ENCODE results near the gene TOR3A.

TOR3A gene

DNA sequence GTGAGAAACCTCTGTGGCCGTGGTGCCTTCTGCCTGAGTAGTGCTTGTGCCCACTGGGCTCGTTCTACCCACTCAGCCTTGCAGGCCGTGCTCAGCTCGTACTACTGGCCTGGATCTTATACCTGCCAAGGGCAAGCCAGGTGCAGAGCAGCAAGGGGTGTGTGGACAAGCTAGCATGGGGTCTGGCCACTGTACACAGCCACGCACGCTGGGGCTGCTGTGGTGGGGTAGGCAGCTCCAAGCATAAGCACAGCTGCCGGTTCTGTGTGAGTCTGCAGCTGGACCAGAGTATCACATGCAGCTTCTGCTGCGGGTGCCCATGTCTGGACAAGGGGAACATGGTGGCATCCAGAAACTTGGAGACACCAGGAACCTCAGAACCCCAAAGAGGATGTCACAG, 39.8 kb upstream of the TOR3A start:
- H3K4me3 ChIP-seq (IDR thresholded peaks at IDR 0.05; ENCODE audit: insufficient read depth, low read depth, low read length) = no peak overlapping the region

GRCh38 chr1:179042700-179043099, 39.2 kb upstream of the TOR3A start:
- peaks cover 7% of the 10 kb centered on the region; the same call in 1 of the 2 replicates for H3K79me2 ChIP-seq (ENCODE audit: insufficient read depth, low read depth)
- H3K4me1 ChIP-seq (ENCODE audit: low read depth, poor library complexity, severe bottlenecking) = peaks cover 16% of the 10 kb centered on the region
- TF ChIP-seq, protein P1, sequence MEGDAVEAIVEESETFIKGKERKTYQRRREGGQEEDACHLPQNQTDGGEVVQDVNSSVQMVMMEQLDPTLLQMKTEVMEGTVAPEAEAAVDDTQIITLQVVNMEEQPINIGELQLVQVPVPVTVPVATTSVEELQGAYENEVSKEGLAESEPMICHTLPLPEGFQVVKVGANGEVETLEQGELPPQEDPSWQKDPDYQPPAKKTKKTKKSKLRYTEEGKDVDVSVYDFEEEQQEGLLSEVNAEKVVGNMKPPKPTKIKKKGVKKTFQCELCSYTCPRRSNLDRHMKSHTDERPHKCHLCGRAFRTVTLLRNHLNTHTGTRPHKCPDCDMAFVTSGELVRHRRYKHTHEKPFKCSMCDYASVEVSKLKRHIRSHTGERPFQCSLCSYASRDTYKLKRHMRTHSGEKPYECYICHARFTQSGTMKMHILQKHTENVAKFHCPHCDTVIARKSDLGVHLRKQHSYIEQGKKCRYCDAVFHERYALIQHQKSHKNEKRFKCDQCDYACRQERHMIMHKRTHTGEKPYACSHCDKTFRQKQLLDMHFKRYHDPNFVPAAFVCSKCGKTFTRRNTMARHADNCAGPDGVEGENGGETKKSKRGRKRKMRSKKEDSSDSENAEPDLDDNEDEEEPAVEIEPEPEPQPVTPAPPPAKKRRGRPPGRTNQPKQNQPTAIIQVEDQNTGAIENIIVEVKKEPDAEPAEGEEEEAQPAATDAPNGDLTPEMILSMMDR (conservative IDR thresholded peaks at IDR 0.05; ENCODE audit: low read depth, low read length) = no peak
- no peak overlapping the region for H2AFZ ChIP-seq (ENCODE audit: low read depth)
- no peaks in the 10 kb centered on the region for H3K36me3 ChIP-seq (ENCODE audit: insufficient read depth)
- no peak overlapping the region for H3K4me2 ChIP-seq
- H3K9ac ChIP-seq = no peak overlapping the region
- no peaks in the 10 kb centered on the region for H4K20me1 ChIP-seq (ENCODE audit: insufficient read depth)
- H3K4me3 ChIP-seq (IDR thresholded peaks at IDR 0.05; ENCODE audit: insufficient read depth, low read depth, low read length) = no peak overlapping the region
- H3K27me3 ChIP-seq (ENCODE audit: insufficient read depth, low read depth) = no peaks in the 10 kb centered on the region
- H3K27ac ChIP-seq = no peak overlapping the region

More for the DNA sequence above, 39.8 kb upstream of the TOR3A start:
- H3K4me2 ChIP-seq = no peak overlapping the region
- TF ChIP-seq, protein P1 (conservative IDR thresholded peaks at IDR 0.05; ENCODE audit: low read depth, low read length) = no peak
- no peaks in the 10 kb centered on the region for H4K20me1 ChIP-seq (ENCODE audit: insufficient read depth)
- H3K27ac ChIP-seq = no peak overlapping the region
- no peak overlapping the region for H3K9ac ChIP-seq
- no peaks in the 10 kb centered on the region for H3K27me3 ChIP-seq (ENCODE audit: insufficient read depth, low read depth)
- peaks cover 7% of the 10 kb centered on the region; the same call in 1 of the 2 replicates for H3K79me2 ChIP-seq (ENCODE audit: insufficient read depth, low read depth)
- H3K36me3 ChIP-seq (ENCODE audit: insufficient read depth) = no peaks in the 10 kb centered on the region
- peaks cover 18% of the 10 kb centered on the region for H3K4me1 ChIP-seq (ENCODE audit: low read depth, poor library complexity, severe bottlenecking)
- no peak overlapping the region for H2AFZ ChIP-seq (ENCODE audit: low read depth)

DNA sequence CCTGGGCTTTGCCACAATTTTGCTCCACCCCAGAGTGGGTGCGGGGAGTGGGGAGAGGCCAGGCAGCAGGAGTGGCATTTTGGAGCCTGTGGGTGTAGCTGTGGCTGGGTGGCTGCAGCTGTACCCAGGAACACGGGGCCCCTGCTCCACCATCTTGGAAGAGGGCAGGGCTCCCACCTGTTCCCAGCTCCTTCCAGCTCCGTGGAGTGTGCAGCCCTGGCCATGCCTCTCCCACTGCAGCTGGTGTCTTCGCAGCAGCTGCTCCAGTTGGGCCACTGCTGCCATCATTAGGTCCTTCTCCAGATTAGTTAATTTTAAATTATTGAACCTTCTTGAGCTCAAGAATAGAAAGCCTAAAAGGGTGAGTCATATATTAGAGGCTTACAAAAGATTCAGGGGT, 38.6 kb upstream of the TOR3A start:
- Histone ChIP-seq H2AFZ (ENCODE audit: low read depth) (no peak overlapping the region), H3K79me2 (ENCODE audit: insufficient read depth, low read depth) (peaks cover 3% of the 10 kb centered on the region; the same call in 1 of the 2 replicates), H4K20me1 (ENCODE audit: insufficient read depth) (no peaks in the 10 kb centered on the region), H3K4me3 (IDR thresholded peaks at IDR 0.05; ENCODE audit: insufficient read depth, low read depth, low read length) (no peak overlapping the region), H3K27me3 (ENCODE audit: insufficient read depth, low read depth) (no peaks in the 10 kb centered on the region), H3K4me1 (ENCODE audit: low read depth, poor library complexity, severe bottlenecking) (peaks cover 12% of the 10 kb centered on the region), H3K9ac (no peak overlapping the region), H3K4me2 (no peak overlapping the region), H3K27ac (no peak overlapping the region), H3K36me3 (ENCODE audit: insufficient read depth) (no peaks in the 10 kb centered on the region)
- TF ChIP-seq, protein P1 (conservative IDR thresholded peaks at IDR 0.05; ENCODE audit: low read depth, low read length) = no peak

DNA sequence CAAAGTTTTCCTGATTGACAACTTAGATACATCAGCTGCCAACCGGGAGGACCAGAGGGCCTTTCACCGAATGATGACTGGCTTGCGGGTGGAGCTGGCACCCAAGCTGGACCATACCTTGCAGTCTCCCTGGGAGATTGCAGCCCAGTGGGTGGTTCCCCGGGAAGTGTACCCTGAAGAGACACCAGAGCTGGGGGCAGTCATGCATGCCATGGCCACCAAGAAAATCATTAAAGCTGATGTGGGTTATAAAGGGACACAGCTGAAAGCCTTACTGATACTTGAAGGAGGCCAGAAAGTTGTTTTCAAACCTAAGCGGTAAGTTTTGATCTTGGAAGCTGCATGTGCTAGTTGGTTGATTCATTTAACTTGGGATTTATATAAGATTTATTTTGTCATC, 38.0 kb upstream of the TOR3A start:
- Histone ChIP-seq H3K27ac (no peak overlapping the region), H3K4me1 (ENCODE audit: low read depth, poor library complexity, severe bottlenecking) (peaks cover 5% of the 10 kb centered on the region), H3K27me3 (ENCODE audit: insufficient read depth, low read depth) (no peaks in the 10 kb centered on the region), H3K36me3 (ENCODE audit: insufficient read depth) (no peaks in the 10 kb centered on the region), H4K20me1 (ENCODE audit: insufficient read depth) (no peaks in the 10 kb centered on the region), H3K4me2 (no peak overlapping the region), H3K79me2 (ENCODE audit: insufficient read depth, low read depth) (no peaks in the 10 kb centered on the region), H2AFZ (ENCODE audit: low read depth) (no peak overlapping the region), H3K9ac (no peak overlapping the region), H3K4me3 (IDR thresholded peaks at IDR 0.05; ENCODE audit: insufficient read depth, low read depth, low read length) (no peak overlapping the region)
- TF ChIP-seq, protein P1 (conservative IDR thresholded peaks at IDR 0.05; ENCODE audit: low read depth, low read length) = no peak
